Right ventricle myocardium inferior (tissue), 1 donor: Measurements from ENCODE around the gene ARL15. TPM values are rescaled to one million over a fixed set of nuclear protein-coding genes. Genes with fewer than 3 reads are reported as not detected.
"Not testable (repeated sequence)": the region's sequence is repeated elsewhere in the genome, so short reads cannot be mapped to it uniquely, and the experiment has no call there.

Experiments used
- ATAC-seq: fragments of 200-7000 bp; cut with Tn5 transposase; one replicate; pipeline ENCODE4 v1.9.1; 2020; ENCODE audit warnings: mild to moderate bottlenecking, moderate library complexity
- DNase-seq: peaks from one replicate; pipeline ENCODE4 v3.0.0; 2021; ENCODE audit errors: missing footprints
- intact Hi-C: fragments of 100-400 bp; cut with DNase I; formaldehyde crosslinking; loops from one replicate; pipeline ENCODE4 v1.11.0; 2022
- microRNA-seq: library from miRNA; unstranded; fragments of <30 nt; microRNA quantifications from one replicate; pipeline ENCODE4 v1.2.0, GENCODE V29; 2020
- total RNA-seq: library from RNA; stranded (reverse); fragmentation: NEBNext Ultra II Directional; extraction: Animal tissue kit (Norgen Biotek cat#: 25700); gene quantifications from one replicate; pipeline ENCODE4 v1.2.1, GENCODE V29; 2021
- donor health status: DM: no; HTN: yes; CAD: no; lungs with severe emphysema.

The ARL15 gene
- total RNA-seq, 1 donor from 2014 or later, result 23.7 TPM

DNA sequence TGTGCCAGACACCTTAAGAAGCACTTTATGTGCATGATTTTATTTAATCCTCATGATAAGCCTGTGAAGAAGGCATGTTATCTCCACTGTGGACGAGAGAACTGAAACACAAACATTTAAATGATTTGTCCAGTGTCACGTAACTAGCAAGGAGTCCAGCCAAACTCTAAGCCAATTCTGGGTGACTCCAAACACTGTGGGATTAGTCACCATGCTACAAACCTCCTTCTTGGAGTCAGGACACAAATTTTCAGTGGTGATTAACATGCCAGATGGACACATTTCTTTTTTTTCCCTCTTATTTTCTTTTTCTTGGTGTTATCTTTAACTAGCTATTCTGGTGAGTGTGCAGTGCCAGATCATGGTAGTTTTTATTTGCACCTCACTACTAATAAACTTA is 433.1 kb downstream of the ARL15 start:
- ATAC-seq (peak; percentile 54), DNase-seq (no peak)
- intact Hi-C loops, result no loop called here

DNA sequence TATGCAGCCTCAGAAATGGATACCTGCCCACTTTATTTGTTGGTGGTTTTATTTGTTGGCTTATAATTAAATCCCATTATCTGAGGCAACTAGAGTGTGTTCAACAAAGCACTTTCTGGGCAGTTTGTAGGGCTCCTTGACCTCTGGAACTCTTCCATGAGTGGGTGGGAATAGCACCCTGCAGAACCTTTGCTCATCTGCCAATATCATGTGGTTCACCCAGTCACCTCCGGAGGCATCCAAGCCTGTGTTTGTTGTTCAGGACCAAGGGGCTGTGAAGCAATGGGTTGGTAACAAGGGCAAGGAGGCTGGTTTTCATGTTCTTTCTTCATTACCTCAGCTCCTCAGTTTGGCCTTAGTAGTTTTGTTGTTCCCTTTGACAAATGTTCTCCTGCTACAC is 436.0 kb downstream of the ARL15 start:
- intact Hi-C loops, result no loop called here
- DNase-seq (no peak), ATAC-seq (no peak)

DNA sequence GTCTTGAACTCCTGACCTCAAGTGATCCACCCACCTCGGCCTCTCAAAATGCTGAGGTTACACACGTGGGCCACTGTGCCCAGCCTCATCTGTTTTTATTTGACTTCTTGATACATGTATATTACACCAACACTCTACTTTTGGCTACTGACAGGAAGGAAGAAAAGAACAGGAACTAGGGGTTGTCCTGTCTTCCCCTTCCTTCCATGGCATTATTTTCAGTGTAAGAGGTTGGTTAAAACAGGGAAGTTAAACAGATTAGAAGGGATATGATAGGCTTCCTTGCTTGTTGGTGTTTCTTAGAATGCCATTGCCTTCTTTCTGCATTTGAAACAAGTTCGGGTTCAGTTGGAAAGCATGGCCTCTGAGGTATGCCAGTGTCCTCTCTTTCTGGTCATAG is 437.1 kb downstream of the ARL15 start:
- no peak for ATAC-seq
- DNase-seq, result no peak
- intact Hi-C loops, result no loop called here

DNA sequence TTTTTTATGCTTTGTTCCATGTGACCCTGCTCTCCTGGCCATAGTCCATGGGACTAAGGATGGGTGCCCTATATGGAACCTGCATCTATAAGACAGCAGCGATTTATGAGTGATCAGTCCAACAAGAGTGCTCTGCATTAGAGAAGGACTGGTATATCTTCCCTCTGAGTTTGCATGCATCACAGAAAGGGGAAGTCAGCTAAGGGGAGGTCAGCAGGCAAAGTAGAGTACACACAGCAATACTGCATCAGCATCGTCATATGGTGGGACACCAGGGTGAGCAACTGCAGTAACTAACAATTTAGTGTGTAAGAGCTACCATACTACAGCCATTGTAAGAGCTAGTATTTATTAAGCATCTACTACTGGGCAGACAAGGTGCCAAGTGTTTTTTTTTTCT is 438.6 kb downstream of the ARL15 start:
- no peak for DNase-seq
- intact Hi-C loops, result loop anchor here (2.0 kb wide), 1 partner anchor 391 kb away; the partner anchor contains the start of gene FST
- ATAC-seq, result no peak

DNA sequence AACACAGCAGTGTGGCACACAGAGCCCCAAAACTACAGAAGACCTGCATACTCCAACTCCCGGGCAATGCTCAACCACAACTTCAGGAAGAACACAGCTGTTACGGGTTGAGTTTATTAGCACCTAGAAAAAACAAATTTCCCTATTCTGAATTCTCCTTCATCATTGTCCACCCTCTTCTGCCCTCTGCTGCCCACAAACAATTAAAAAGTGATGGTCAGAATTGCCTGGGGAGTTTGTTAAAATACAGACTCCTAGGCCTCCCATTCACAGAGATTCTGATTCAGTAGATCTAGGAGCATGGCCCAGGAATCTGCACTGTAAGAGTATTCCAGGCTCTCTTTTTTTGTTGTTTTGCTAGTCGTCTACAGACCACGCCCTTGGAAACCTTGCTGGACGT is 439.3 kb downstream of the ARL15 start:
- peak; percentile 20 for ATAC-seq
- no peak for DNase-seq
- intact Hi-C loops, result loop anchor here (2.0 kb wide), 1 partner anchor 390 kb away; the partner anchor contains the start of gene FST

DNA sequence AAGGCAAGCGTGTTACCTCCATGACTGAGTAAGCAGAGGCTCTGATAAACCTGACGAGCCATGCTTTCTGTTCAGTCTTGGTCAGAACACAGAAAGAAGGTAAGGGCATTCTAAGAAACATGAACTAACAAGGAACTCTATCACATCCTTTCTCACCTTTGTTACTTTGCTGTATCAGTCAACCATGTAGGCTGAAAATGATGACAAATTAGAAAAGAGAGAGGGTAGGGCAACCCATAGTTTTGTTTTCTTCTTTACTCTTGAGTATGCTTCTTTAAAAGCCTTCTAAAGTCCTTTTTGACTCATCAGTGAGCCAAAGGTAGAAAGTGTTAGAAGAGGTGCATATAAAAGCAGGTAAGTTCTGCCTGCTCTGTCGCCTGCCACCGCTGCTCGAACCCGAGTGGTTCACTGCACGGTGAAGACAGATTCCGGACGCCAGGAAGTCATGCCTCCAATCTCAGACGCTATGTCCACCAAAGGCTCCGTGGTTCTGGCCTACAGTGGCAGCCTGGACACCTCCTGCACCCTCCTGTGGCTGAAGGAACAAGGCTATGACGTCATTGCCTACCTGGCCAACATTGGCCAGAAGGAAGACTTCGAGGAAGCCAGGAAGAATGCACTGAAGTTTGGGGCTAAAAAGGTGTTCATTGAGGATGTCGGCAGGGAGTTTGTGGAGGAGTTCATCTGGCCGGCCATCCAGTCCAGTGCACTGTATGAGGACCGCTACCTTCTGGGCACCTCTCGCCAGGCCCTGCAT is 451.5 kb downstream of the ARL15 start:
- ATAC-seq (no peak), DNase-seq (peak; percentile 37)
- intact Hi-C loops, result no loop called here

DNA sequence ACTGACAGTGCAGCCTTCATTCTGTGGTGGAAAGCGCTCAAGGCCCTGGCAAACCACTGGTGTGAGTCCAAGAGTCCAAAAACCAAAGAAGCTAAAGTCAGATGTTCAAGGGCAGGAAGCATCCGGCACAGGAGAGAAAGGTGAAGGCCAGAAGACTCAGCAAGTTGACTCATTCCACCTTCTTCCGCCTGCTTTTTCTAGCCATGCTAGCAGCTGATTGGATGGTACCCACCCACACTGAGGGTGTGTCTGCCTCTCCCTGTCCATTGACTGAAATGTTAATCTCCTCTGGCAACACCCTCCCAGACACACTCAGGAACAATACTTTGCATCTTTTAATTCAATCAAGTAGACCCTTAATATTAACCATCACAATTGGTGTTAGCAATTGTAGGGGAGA is 453.9 kb downstream of the ARL15 start:
- DNase-seq (no peak), ATAC-seq (no peak)
- intact Hi-C loops, result no loop called here

DNA sequence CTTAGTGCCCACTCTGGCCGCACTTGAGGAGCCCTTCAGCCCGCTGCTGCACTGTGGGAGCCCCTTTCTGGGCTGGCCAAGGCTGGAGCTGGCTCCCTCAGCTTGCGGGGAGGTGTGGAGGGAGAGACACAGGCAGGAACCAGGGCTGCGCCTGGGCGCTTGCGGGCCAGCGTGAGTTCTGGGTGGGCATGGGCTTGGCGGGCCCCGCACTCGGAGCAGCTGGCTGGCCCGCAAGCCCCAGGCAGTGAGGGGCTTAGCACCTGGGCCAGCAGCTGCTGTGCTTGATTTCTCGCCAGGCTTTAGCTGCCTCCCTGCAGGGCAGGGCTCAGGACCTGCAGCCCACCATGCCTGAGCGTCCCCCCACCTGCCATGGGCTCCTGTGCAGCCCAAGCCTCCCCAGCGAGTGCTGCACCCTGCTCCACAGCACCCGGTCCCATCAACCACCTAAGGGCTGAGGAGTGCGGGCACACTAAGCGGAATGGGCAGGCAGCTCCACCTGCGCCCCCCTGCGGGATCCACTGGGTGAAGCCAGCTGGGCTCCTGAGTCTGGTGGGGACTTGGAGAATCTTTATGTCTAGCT is 473.4 kb downstream of the ARL15 start:
- DNase-seq, ATAC-seq, intact Hi-C loops: not testable (repeated sequence)

DNA sequence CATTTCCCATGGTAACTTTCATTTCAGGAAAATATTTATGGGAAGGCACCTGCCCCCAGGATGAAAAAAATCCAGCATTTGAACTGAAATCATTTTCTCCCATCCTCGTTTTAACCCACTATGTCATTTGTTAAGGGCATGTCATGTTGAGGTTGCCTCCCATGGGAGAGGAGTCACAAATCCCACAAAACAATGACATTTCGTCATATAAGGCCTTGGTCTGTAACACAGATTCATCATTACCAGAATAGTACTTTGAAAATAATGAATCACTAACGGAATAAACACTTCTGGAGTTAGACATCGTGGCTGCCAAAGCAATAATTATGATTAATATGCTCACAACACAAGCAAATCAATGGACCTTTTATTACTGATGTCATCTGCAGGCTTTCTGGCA is 475.9 kb downstream of the ARL15 start:
- DNase-seq (no peak), ATAC-seq (no peak)
- intact Hi-C loops, result no loop called here

Small RNA genes within 50 kb of the gene (microRNA-seq; reads per million reads assigned to microRNA genes)
- gene MIR4459 (not detected), gene MIR581 (1.1 reads per million)

Other genes starting within 250 kb of the ARL15 start
- 549 TPM for gene HSPB3, start 145.1 kb upstream of the ARL15 start, total RNA-seq
- gene SNX18, start 207.2 kb upstream of the ARL15 start, total RNA-seq, result 25.2 TPM